ENCODE data around the gene SIPA1L3. TPM values are rescaled to one million over a fixed set of nuclear protein-coding genes. Genes with fewer than 3 reads are reported as not detected.

The SIPA1L3 gene
- total and polyA plus RNA-seq, 10 of the 15 experiments (the other 5 are each of a cell fraction or from before 2014, with no cell fraction given): 0.24 to 66.2 (median 19.1) TPM

DNA sequence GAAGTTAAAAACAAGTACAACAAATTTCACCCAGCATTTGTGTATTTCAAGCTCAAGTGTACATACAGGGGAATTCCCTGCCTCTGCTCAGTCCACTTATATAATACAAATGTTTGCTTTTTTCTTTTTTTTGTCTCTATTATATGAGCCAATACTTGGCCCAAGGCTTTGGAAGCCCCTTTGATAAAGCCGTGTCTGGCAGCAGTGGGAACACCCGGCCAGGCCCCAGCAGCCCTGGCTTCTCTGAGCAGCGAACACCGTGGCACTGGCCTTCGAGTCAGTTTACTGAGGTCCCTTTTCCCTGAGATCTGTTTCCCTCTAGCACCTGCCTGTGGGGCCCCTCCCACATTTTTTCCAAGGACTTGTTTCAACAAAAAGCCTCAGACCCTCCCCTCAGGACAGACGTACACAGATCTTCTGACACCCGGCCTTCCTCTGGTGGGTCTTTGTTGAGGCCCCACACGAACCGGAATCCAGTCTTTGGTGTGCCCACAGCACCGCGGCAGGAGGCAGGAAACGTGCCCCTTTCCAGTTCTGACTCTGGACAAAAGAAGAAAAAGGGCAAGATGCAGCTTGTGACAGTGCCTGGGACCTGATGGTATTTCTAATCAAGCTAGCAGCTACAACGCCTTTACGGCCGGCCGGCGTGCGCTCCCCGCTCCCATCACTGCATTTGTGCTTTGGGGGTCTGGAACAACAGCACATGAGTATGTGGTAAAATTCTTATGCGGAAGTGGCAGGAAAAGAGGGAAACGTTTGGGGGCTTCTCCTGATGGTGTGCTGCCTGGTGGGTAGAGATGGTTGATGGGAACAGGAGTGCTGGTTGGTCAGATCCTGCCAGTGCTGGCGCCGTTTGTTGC is 13.8 kb downstream of the SIPA1L3 start:
- Histone ChIP-seq H3K4me1 (ENCODE audit: control insufficient read depth, insufficient read depth, low read length) (peaks cover 50% of the 10 kb centered on the region), H3K4me2 (ENCODE audit: control insufficient read depth, insufficient read depth) (peak overlapping the region; percentile 85), H3K79me2 (ENCODE audit: control insufficient read depth, insufficient read depth, low read length) (peaks cover 85% of the 10 kb centered on the region), H3K36me3 (ENCODE audit: control insufficient read depth in 2 of 2, insufficient read depth in 2 of 2, low read length in 1 of 2) (peaks cover 5 to 23% of the 10 kb centered on the region in 2 experiments), H3K9me3 (replicated peaks; ENCODE audit: control insufficient read depth, insufficient read depth, low read length) (no peaks in the 10 kb centered on the region; the same call in 2 of the 3 replicates), H3K27me3 (replicated peaks in 1 of 2; ENCODE audit: control insufficient read depth in 2 of 2, insufficient read depth in 2 of 2, low read length in 1 of 2) (no peaks in the 10 kb centered on the region), H3K9ac (ENCODE audit: control insufficient read depth, insufficient read depth, low read length) (peak overlapping the region; percentile 72), H3K27ac (ENCODE audit: control insufficient read depth, insufficient read depth) (peak overlapping the region; percentile 92), H3K4me3 (peak overlapping the region; percentile 31; the same call in 1 of the 2 replicates), H2AFZ (ENCODE audit: control insufficient read depth, low read depth, low read length) (peak overlapping the region; percentile 35), H4K20me1 (ENCODE audit: control insufficient read depth, insufficient read depth) (no peaks in the 10 kb centered on the region)
- ChIA-PET SMC1A (ENCODE audit: uncharacterized antibody, unreplicated experiment) (interaction anchor here (0.8 to 6.7 kb wide), 11 partner anchors 8 to 84 kb away, joined by 3 to 46 read pairs (median 3); partner anchors contain the start of gene SIPA1L3), POLR2A (interaction anchor here (0.5 to 3.8 kb wide), 10 partner anchors 11 to 83 kb away, joined by 3 to 22 read pairs (median 4); partner anchors contain the start of gene WDR87), RAD21 (ENCODE audit: unreplicated experiment) (interaction anchor here (0.5 to 5.0 kb wide), 8 partner anchors 10 to 128 kb away, joined by 3 to 22 read pairs (median 6); partner anchors contain the start of genes SIPA1L3 and WDR87), CTCF (interaction anchor here (0.6 to 3.1 kb wide), 3 partner anchors 11 to 306 kb away, joined by 3 to 13 read pairs (median 11); no protein-coding TSS in a partner anchor)
- in situ Hi-C loops (cut with MboI): no loop called here
- WGBS (ENCODE audit: insufficient coverage, insufficient replicate concordance, low lambda C conversion rate, missing lambda C conversion rate): 37% methylated on average over 23 of the region's 23 CpGs
- intact Hi-C loops (cut with micrococcal nuclease; ENCODE audit: unreplicated experiment): no loop called here
- DNase-seq (ENCODE audit: low read depth, low spot score) (no peak), ATAC-seq (peak; percentile 37), FAIRE-seq (peak; percentile 62)
- TSS peak; percentile 29 for BruUV-seq (replicated peaks)
- TF ChIP-seq LARP7 (IDR thresholded peaks at IDR 0.05) (no peak), MTA3 (IDR thresholded peaks at IDR 0.05; ENCODE audit: borderline replicate concordance, low read length) (0 out of 2 replicates have a peak, but pooled peaks have one; percentile 51), RB1 (IDR thresholded peaks at IDR 0.05; ENCODE audit: borderline replicate concordance) (no peak), EED (IDR thresholded peaks at IDR 0.05; ENCODE audit: low read depth) (peak; percentile 67), STAT1 (conservative IDR thresholded peaks at IDR 0.05) (no peak), ATF7 (IDR thresholded peaks at IDR 0.05; ENCODE audit: low read depth) (no peak), GATAD2B (conservative IDR thresholded peaks at IDR 0.05; ENCODE audit: low read depth) (no peak), ZNF274 (IDR thresholded peaks at IDR 0.05; ENCODE audit: insufficient read depth, insufficient read length) (no peak), RUNX3 (IDR thresholded peaks at IDR 0.05; ENCODE audit: low read length) (peak; percentile 1; the same call in 1 of the 2 replicates), JUND (IDR thresholded peaks at IDR 0.05; ENCODE audit: low read depth, low read length) (no peak), TARDBP (IDR thresholded peaks at IDR 0.05; ENCODE audit: borderline replicate concordance) (no peak)
- TF ChIP-seq, protein P1, sequence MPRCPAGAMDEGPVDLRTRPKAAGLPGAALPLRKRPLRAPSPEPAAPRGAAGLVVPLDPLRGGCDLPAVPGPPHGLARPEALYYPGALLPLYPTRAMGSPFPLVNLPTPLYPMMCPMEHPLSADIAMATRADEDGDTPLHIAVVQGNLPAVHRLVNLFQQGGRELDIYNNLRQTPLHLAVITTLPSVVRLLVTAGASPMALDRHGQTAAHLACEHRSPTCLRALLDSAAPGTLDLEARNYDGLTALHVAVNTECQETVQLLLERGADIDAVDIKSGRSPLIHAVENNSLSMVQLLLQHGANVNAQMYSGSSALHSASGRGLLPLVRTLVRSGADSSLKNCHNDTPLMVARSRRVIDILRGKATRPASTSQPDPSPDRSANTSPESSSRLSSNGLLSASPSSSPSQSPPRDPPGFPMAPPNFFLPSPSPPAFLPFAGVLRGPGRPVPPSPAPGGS (IDR thresholded peaks at IDR 0.05; ENCODE audit: borderline replicate concordance, insufficient read depth, low read depth, low read length, poor library complexity, severe bottlenecking): peak; percentile 37
- TF ChIP-seq, protein P2, sequence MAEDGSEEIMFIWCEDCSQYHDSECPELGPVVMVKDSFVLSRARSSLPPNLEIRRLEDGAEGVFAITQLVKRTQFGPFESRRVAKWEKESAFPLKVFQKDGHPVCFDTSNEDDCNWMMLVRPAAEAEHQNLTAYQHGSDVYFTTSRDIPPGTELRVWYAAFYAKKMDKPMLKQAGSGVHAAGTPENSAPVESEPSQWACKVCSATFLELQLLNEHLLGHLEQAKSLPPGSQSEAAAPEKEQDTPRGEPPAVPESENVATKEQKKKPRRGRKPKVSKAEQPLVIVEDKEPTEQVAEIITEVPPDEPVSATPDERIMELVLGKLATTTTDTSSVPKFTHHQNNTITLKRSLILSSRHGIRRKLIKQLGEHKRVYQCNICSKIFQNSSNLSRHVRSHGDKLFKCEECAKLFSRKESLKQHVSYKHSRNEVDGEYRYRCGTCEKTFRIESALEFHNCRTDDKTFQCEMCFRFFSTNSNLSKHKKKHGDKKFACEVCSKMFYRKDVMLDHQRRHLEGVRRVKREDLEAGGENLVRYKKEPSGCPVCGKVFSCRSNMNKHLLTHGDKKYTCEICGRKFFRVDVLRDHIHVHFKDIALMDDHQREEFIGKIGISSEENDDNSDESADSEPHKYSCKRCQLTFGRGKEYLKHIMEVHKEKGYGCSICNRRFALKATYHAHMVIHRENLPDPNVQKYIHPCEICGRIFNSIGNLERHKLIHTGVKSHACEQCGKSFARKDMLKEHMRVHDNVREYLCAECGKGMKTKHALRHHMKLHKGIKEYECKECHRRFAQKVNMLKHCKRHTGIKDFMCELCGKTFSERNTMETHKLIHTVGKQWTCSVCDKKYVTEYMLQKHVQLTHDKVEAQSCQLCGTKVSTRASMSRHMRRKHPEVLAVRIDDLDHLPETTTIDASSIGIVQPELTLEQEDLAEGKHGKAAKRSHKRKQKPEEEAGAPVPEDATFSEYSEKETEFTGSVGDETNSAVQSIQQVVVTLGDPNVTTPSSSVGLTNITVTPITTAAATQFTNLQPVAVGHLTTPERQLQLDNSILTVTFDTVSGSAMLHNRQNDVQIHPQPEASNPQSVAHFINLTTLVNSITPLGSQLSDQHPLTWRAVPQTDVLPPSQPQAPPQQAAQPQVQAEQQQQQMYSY (CRISPR knock-in tag; IDR thresholded peaks at IDR 0.05): no peak
- TF ChIP-seq, protein P3, sequence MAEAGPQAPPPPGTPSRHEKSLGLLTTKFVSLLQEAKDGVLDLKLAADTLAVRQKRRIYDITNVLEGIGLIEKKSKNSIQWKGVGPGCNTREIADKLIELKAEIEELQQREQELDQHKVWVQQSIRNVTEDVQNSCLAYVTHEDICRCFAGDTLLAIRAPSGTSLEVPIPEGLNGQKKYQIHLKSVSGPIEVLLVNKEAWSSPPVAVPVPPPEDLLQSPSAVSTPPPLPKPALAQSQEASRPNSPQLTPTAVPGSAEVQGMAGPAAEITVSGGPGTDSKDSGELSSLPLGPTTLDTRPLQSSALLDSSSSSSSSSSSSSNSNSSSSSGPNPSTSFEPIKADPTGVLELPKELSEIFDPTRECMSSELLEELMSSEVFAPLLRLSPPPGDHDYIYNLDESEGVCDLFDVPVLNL (IDR thresholded peaks at IDR 0.05; ENCODE audit: low read depth, low read length): no peak

Data from GM12878 (cell line).